Osteoblast (primary cell): ENCODE results near the gene SFRP2. TPM values are rescaled to one million over a fixed set of nuclear protein-coding genes. Genes with fewer than 3 reads are reported as not detected.

ENCODE experiments used
- DNase-seq: peaks from one replicate; pipeline ENCODE4 v3.0.0; 2011; ENCODE audit warnings: low spot score, mixed read lengths; ENCODE audit not compliant: insufficient read length; ENCODE audit errors: missing footprints
- H2AFZ ChIP-seq: 2 replicates; pipeline ENCODE4 v1.6.0; 2011; ENCODE audit warnings: mild to moderate bottlenecking, low read length
- H3K27ac ChIP-seq: 2 replicates; pipeline ENCODE4 v1.5.1; 2011; ENCODE audit warnings: mild to moderate bottlenecking, low read depth, low read length, moderate library complexity
- H3K27me3 ChIP-seq: 2 replicates; pipeline ENCODE4 v1.6.0; 2012; ENCODE audit warnings: mild to moderate bottlenecking, control low read depth, inconsistent platforms, low read length, moderate library complexity; ENCODE audit not compliant: insufficient read depth
- H3K36me3 ChIP-seq: 2 replicates; pipeline ENCODE4 v1.5.1; 2011; ENCODE audit warnings: mild to moderate bottlenecking, low read length, control low read depth, moderate library complexity; ENCODE audit not compliant: insufficient read depth
- H3K4me1 ChIP-seq: 2 replicates; pipeline ENCODE4 v1.5.1; 2011; ENCODE audit warnings: mild to moderate bottlenecking, low read length, control low read depth, moderate library complexity; ENCODE audit not compliant: insufficient read depth
- H3K4me2 ChIP-seq: 2 replicates; pipeline ENCODE4 v1.6.0; 2011; ENCODE audit warnings: mild to moderate bottlenecking, low read length; ENCODE audit not compliant: insufficient read depth
- H3K4me3 ChIP-seq: fragments of 200-600 bp; sonication (generic); 3 replicates; pipeline ENCODE4 v1.5.1; 2012; ENCODE audit warnings: mild to moderate bottlenecking, low read length, inconsistent platforms; ENCODE audit not compliant: insufficient read depth
- H3K79me2 ChIP-seq: 2 replicates; pipeline ENCODE4 v1.6.0; 2012; ENCODE audit warnings: mild to moderate bottlenecking, low read length, control low read depth, inconsistent platforms; ENCODE audit not compliant: insufficient read depth
- H3K9me3 ChIP-seq: 2 replicates; pipeline ENCODE4 v1.5.1; 2011; ENCODE audit warnings: low read depth, low read length, control low read depth
- H4K20me1 ChIP-seq: 2 replicates; pipeline ENCODE4 v1.6.0; 2012; ENCODE audit warnings: mild to moderate bottlenecking, low read length, control low read depth; ENCODE audit not compliant: insufficient read depth
- CTCF ChIP-seq: IDR thresholded peaks from 2 replicates; pipeline ENCODE4 v1.5.1; 2011; ENCODE audit warnings: mild to moderate bottlenecking, low read depth, low read length, moderate library complexity; ENCODE audit errors: extremely low read depth
- total RNA-seq: library from RNA; depleted of rRNA; stranded (reverse); fragments of >200 nt; gene quantifications from 2 replicates; pipeline ENCODE4 v1.2.3, GENCODE V29; 2012

Gene SFRP2
- total RNA-seq, 1 donor, result not detected

GRCh38 chr4:153824501-153824900 is 35.6 kb upstream of the SFRP2 start:
- no peak for TF ChIP-seq CTCF

GRCh38 chr4:153823483-153823882 is 34.6 kb upstream of the SFRP2 start:
- Histone ChIP-seq H3K27ac (no peak overlapping the region), H3K79me2 (no peaks in the 10 kb centered on the region), H3K36me3 (no peaks in the 10 kb centered on the region), H3K27me3 (no peaks in the 10 kb centered on the region), H3K4me2 (no peak overlapping the region), H3K4me3 (no peak overlapping the region), H4K20me1 (no peaks in the 10 kb centered on the region), H2AFZ (no peak overlapping the region), H3K9me3 (no peaks in the 10 kb centered on the region), H3K4me1 (no peaks in the 10 kb centered on the region)
- TF ChIP-seq CTCF, result no peak
- DNase-seq, result no peak

More at GRCh38 chr4:153824501-153824900, 35.6 kb upstream of the SFRP2 start:
- Histone ChIP-seq H4K20me1 (no peaks in the 10 kb centered on the region), H2AFZ (no peak overlapping the region), H3K27ac (no peak overlapping the region), H3K9me3 (no peaks in the 10 kb centered on the region), H3K4me2 (no peak overlapping the region), H3K27me3 (no peaks in the 10 kb centered on the region), H3K4me3 (no peak overlapping the region), H3K4me1 (no peaks in the 10 kb centered on the region), H3K36me3 (no peaks in the 10 kb centered on the region), H3K79me2 (no peaks in the 10 kb centered on the region)
- no peak for DNase-seq

GRCh38 chr4:153822316-153822715 is 33.4 kb upstream of the SFRP2 start:
- no peak overlapping the region for H3K4me2 ChIP-seq
- H3K27me3 ChIP-seq, result no peaks in the 10 kb centered on the region

GRCh38 chr4:153817466-153817865 is 28.6 kb upstream of the SFRP2 start:
- Histone ChIP-seq H3K27ac (no peak overlapping the region), H3K27me3 (no peaks in the 10 kb centered on the region), H3K4me1 (no peaks in the 10 kb centered on the region), H3K4me3 (no peak overlapping the region), H3K79me2 (no peaks in the 10 kb centered on the region), H3K9me3 (no peaks in the 10 kb centered on the region), H4K20me1 (no peaks in the 10 kb centered on the region), H3K36me3 (no peaks in the 10 kb centered on the region), H3K4me2 (no peak overlapping the region), H2AFZ (no peak overlapping the region)
- no peak for DNase-seq
- no peak for TF ChIP-seq CTCF

More at GRCh38 chr4:153822316-153822715, 33.4 kb upstream of the SFRP2 start:
- H3K79me2 ChIP-seq, result no peaks in the 10 kb centered on the region
- no peaks in the 10 kb centered on the region for H3K9me3 ChIP-seq
- no peaks in the 10 kb centered on the region for H3K4me1 ChIP-seq
- no peak overlapping the region for H3K27ac ChIP-seq
- no peak for TF ChIP-seq CTCF
- no peak for DNase-seq
- H3K4me3 ChIP-seq, result no peak overlapping the region
- no peak overlapping the region for H2AFZ ChIP-seq
- no peaks in the 10 kb centered on the region for H3K36me3 ChIP-seq
- no peaks in the 10 kb centered on the region for H4K20me1 ChIP-seq
